ENCODE data around the gene MRPL14.
"Not testable (repeated sequence)": the region's sequence is repeated elsewhere in the genome, so short reads cannot be mapped to it uniquely, and the experiment has no call there.

MRPL14 gene

DNA sequence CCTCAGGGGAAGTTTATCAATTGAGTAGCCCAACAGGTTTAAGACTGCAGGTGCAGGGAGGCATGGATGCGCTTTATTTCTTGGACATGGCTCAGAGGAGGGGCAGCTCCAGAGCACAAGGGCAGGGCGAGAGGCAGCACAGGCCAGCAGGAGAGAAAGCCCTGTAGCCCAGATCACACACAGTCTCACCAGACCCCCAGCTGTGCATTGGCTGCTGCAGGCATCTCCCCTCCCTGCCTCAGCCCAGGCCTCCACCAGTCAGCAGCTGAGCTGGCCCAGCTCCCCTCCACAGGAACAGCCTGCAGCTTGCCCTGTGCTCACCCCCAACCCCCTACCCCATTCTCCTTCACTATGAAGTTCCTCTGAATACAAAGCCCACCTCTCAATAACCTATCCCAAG lies 24.7 kb downstream of the MRPL14 start:
- Histone ChIP-seq H3K27me3 (ENCODE audit: control insufficient read depth, insufficient read depth, low read length) (no peaks in the 10 kb centered on the region), H3K36me3 (ENCODE audit: control insufficient read depth, insufficient read depth, low read length) (no peaks in the 10 kb centered on the region), H3K4me1 (ENCODE audit: control insufficient read depth, insufficient read depth, low read length) (no peaks in the 10 kb centered on the region), H3K9ac (ENCODE audit: low read length) (no peak overlapping the region), H3K9me3 (ENCODE audit: control insufficient read depth, low read length) (no peaks in the 10 kb centered on the region), H3K4me3 (ENCODE audit: low read length) (no peak overlapping the region)

GRCh38 chr6:44101832-44102231 lies 25.4 kb downstream of the MRPL14 start:
- H3K9ac ChIP-seq (ENCODE audit: low read length), result no peak overlapping the region
- no peaks in the 10 kb centered on the region for H3K27me3 ChIP-seq (ENCODE audit: control insufficient read depth, insufficient read depth, low read length)
- H3K4me1 ChIP-seq (ENCODE audit: control insufficient read depth, insufficient read depth, low read length), result no peaks in the 10 kb centered on the region
- no peak overlapping the region for H3K4me3 ChIP-seq (ENCODE audit: low read length)
- no peaks in the 10 kb centered on the region for H3K36me3 ChIP-seq (ENCODE audit: control insufficient read depth, insufficient read depth, low read length)
- H3K9me3 ChIP-seq (ENCODE audit: control insufficient read depth, low read length), result no peaks in the 10 kb centered on the region

GRCh38 chr6:44100088-44100550 lies 27.1 kb downstream of the MRPL14 start:
- Histone ChIP-seq H3K9me3 (ENCODE audit: control insufficient read depth, low read length) (no peaks in the 10 kb centered on the region), H3K4me3 (ENCODE audit: low read length) (no peak overlapping the region), H3K4me1 (ENCODE audit: control insufficient read depth, insufficient read depth, low read length) (peaks cover 15% of the 10 kb centered on the region), H3K36me3 (ENCODE audit: control insufficient read depth, insufficient read depth, low read length) (no peaks in the 10 kb centered on the region), H3K9ac (ENCODE audit: low read length) (no peak overlapping the region), H3K27me3 (ENCODE audit: control insufficient read depth, insufficient read depth, low read length) (no peaks in the 10 kb centered on the region)

DNA sequence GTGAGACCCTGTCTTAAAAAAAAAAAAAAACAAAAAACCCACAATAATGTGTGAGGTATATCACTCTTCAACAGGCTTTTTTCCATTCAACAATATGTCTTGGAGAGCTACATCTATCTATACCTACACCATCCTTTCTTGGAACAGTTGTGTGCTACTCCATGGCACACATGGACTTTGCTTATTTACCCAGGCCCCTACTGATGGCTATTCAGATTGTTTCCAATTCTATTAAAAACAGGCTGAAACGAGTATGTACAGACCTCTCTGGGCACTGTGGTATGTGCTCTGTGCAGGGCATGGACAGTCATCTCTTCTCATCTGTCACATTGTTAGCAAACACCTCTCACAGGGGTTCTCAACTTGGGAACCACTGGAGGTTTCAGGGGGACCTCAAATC lies 28.1 kb downstream of the MRPL14 start:
- Histone ChIP-seq H3K9me3 (ENCODE audit: control insufficient read depth, low read length) (no peaks in the 10 kb centered on the region), H3K4me1 (ENCODE audit: control insufficient read depth, insufficient read depth, low read length) (peaks cover 24% of the 10 kb centered on the region), H3K4me3 (ENCODE audit: low read length) (no peak overlapping the region), H3K27me3 (ENCODE audit: control insufficient read depth, insufficient read depth, low read length) (no peaks in the 10 kb centered on the region), H3K36me3 (ENCODE audit: control insufficient read depth, insufficient read depth, low read length) (no peaks in the 10 kb centered on the region), H3K9ac (ENCODE audit: low read length) (no peak overlapping the region)

DNA sequence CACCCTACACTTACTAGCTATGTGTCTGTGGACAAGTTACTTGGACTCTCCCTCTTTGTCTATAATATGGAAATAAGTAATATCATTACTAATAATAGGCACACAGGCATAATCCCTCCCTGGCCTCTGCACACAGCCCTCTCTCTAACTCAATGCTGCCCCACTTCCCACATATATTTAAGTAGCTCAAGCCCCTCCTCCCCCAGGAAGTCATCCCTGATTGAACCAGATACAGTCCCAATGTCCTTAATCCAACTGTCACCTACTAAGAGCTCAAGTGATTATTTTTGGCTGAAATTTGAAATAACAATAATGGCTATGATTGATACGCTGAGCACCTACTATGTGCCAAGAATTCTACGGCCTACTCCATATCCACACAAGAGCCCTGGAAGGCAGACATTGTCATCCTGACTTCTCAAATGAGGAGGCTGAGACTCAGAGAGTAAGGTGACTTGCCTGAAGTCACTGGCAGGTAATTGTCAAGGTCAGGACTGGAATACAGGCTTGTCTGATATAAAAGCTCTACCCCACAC lies 29.4 kb downstream of the MRPL14 start:
- no peak overlapping the region for H3K9ac ChIP-seq (ENCODE audit: low read length)
- H3K9me3 ChIP-seq (ENCODE audit: control insufficient read depth, low read length), result no peaks in the 10 kb centered on the region
- H3K36me3 ChIP-seq (ENCODE audit: control insufficient read depth, insufficient read depth, low read length), result no peaks in the 10 kb centered on the region
- no peaks in the 10 kb centered on the region for H3K27me3 ChIP-seq (ENCODE audit: control insufficient read depth, insufficient read depth, low read length)
- H3K4me1 ChIP-seq (ENCODE audit: control insufficient read depth, insufficient read depth, low read length), result peaks cover 31% of the 10 kb centered on the region
- no peak overlapping the region for H3K4me3 ChIP-seq (ENCODE audit: low read length)

- no peaks in the 10 kb centered on the region for H3K36me3 ChIP-seq (ENCODE audit: control insufficient read depth, insufficient read depth, low read length)
- H3K9me3 ChIP-seq (ENCODE audit: control insufficient read depth, low read length), result no peaks in the 10 kb centered on the region
- H3K9ac ChIP-seq (ENCODE audit: low read length), result no peak overlapping the region
- peaks cover 37% of the 10 kb centered on the region for H3K4me1 ChIP-seq (ENCODE audit: control insufficient read depth, insufficient read depth, low read length)
- H3K4me3 ChIP-seq (ENCODE audit: low read length), result no peak overlapping the region
- H3K27me3 ChIP-seq (ENCODE audit: control insufficient read depth, insufficient read depth, low read length), result no peaks in the 10 kb centered on the region
Observed at GRCh38 chr6:44096612-44097011, 30.6 kb downstream of the MRPL14 start.

DNA sequence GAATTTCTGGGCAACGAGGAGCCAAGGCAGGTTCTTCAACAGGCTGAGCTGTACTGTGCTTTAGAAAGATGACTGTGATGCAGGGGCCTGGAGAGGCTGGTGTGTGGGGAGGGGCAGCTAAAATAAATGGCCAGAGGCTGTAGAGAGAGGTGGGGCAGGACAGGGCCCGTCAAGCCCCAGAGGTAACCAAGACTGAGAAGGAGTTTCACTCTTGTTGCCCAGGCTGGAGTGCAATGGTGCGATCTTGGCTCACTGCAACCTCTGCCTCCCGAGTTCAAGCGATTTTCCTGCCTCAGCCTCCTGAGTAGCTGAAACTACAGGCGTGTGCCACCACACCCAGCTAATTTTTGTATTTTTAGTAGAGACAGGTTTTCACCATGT lies 32.0 kb downstream of the MRPL14 start:
- H3K27me3 ChIP-seq (ENCODE audit: control insufficient read depth, insufficient read depth, low read length); H3K9me3 ChIP-seq (ENCODE audit: control insufficient read depth, low read length); H3K36me3 ChIP-seq (ENCODE audit: control insufficient read depth, insufficient read depth, low read length); H3K9ac ChIP-seq (ENCODE audit: low read length); H3K4me3 ChIP-seq (ENCODE audit: low read length): not testable (repeated sequence)
- peaks cover 37% of the 10 kb centered on the region for H3K4me1 ChIP-seq (ENCODE audit: control insufficient read depth, insufficient read depth, low read length)

GRCh38 chr6:44094403-44095242 lies 32.6 kb downstream of the MRPL14 start:
- H3K4me1 ChIP-seq (ENCODE audit: control insufficient read depth, insufficient read depth, low read length), result peaks cover 37% of the 10 kb centered on the region
- no peaks in the 10 kb centered on the region for H3K36me3 ChIP-seq (ENCODE audit: control insufficient read depth, insufficient read depth, low read length)
- no peaks in the 10 kb centered on the region for H3K9me3 ChIP-seq (ENCODE audit: control insufficient read depth, low read length)
- no peaks in the 10 kb centered on the region for H3K27me3 ChIP-seq (ENCODE audit: control insufficient read depth, insufficient read depth, low read length)
- no peak overlapping the region for H3K4me3 ChIP-seq (ENCODE audit: low read length)
- H3K9ac ChIP-seq (ENCODE audit: low read length), result no peak overlapping the region

DNA sequence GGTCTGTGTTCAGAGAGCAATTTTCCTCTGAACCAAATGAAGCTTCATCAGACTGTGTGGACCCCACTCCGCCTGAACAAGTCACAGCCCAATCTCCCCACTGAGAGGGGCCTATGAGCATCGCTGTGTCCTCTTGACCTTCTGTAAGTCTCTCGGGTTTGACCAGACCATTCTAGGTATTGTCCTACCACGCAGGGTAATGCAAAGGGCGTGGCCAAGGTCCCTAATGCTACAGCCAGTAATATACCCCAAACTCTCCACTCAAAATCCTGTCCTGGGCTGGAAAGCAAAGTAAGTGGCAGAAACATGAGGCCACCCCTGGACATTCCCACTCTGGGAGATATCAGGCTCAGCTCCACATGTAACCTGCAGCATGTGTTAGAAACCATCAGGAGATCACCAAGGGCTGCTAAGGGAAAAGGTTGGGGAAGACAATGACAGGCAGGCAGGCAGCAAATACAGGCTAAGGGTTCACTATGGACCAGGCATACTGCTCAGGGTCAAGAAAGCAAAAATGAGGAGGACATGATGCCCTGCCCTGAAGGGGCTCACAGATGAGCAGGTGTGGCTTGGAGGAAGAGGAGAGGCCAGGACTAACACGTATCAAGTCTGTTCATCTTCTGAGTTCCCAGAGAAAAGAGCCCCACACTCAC lies 33.4 kb downstream of the MRPL14 start:
- no peak overlapping the region for H3K4me3 ChIP-seq (ENCODE audit: low read length)
- H3K27me3 ChIP-seq (ENCODE audit: control insufficient read depth, insufficient read depth, low read length), result no peaks in the 10 kb centered on the region
- no peaks in the 10 kb centered on the region for H3K9me3 ChIP-seq (ENCODE audit: control insufficient read depth, low read length)
- H3K4me1 ChIP-seq (ENCODE audit: control insufficient read depth, insufficient read depth, low read length), result peaks cover 37% of the 10 kb centered on the region
- no peak overlapping the region for H3K9ac ChIP-seq (ENCODE audit: low read length)
- no peaks in the 10 kb centered on the region for H3K36me3 ChIP-seq (ENCODE audit: control insufficient read depth, insufficient read depth, low read length)

DNA sequence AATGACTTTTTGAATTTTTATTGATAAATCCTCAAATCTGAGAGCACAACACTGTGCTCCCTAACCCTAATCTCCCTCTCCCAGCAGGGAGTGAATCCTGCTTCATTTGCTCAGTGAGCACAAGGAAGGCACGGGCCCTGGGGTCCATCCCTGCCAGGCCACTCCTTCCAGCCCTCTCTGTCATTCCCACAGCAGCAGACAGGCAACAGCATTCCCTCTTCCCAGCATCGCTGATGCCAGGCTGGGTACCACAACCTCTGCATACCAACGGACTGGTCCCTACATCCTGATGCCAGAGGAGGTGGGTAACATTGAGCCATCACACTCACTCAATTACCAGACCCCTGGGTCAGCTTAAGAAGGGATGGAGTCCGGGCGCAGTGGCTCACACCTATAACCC lies 34.2 kb downstream of the MRPL14 start:
- H3K36me3 ChIP-seq (ENCODE audit: control insufficient read depth, insufficient read depth, low read length), result no peaks in the 10 kb centered on the region
- H3K27me3 ChIP-seq (ENCODE audit: control insufficient read depth, insufficient read depth, low read length), result no peaks in the 10 kb centered on the region
- peaks cover 37% of the 10 kb centered on the region for H3K4me1 ChIP-seq (ENCODE audit: control insufficient read depth, insufficient read depth, low read length)
- H3K9me3 ChIP-seq (ENCODE audit: control insufficient read depth, low read length), result no peaks in the 10 kb centered on the region
- no peak overlapping the region for H3K9ac ChIP-seq (ENCODE audit: low read length)
- H3K4me3 ChIP-seq (ENCODE audit: low read length), result no peak overlapping the region

GRCh38 chr6:44091981-44092884 lies 35.0 kb downstream of the MRPL14 start:
- no peaks in the 10 kb centered on the region for H3K36me3 ChIP-seq (ENCODE audit: control insufficient read depth, insufficient read depth, low read length)
- H3K4me3 ChIP-seq (ENCODE audit: low read length), result no peak overlapping the region
- no peaks in the 10 kb centered on the region for H3K9me3 ChIP-seq (ENCODE audit: control insufficient read depth, low read length)
- H3K4me1 ChIP-seq (ENCODE audit: control insufficient read depth, insufficient read depth, low read length), result peaks cover 37% of the 10 kb centered on the region
- no peak overlapping the region for H3K9ac ChIP-seq (ENCODE audit: low read length)
- H3K27me3 ChIP-seq (ENCODE audit: control insufficient read depth, insufficient read depth, low read length), result no peaks in the 10 kb centered on the region

Data from mucosa of stomach (tissue), 1 donor.